HEK293 (cell line): ENCODE results near the gene C11orf98.

Source experiments
- CTCF ChIA-PET: fragments of 350-600 bp; formaldehyde crosslinking; extraction: SDS; loops from one replicate; lab custom pipeline; 2021; ENCODE audit warnings: antibody characterized with exemption; lab: Yijun Ruan, JAX
- POLR2A ChIA-PET: fragments of 300-600 bp; formaldehyde crosslinking; extraction: SDS; loops from one replicate; lab custom pipeline; 2020; ENCODE audit warnings: antibody characterized with exemption, inconsistent platforms; lab: Yijun Ruan, JAX
- H3K27ac ChIP-seq: fragments of 200-500 bp; sonication (Bioruptor generic); 2 replicates; pipeline ENCODE4 v1.5.1; 2014; ENCODE audit warnings: low read depth, low read length, control low read depth, inconsistent platforms; ENCODE audit errors: extremely low read depth
- H3K36me3 ChIP-seq, 2 experiments: fragments of 200-500 bp in 1 of 2; sonication (Bioruptor generic) in 1 of 2; 1 replicate in 1 of 2; 2 replicates in 1 of 2; pipeline ENCODE4 v1.5.1; 2014 to 2017; ENCODE audit warnings: inconsistent platforms in 2 of 2, low read length in 2 of 2; ENCODE audit not compliant: control insufficient read depth in 2 of 2, insufficient read depth in 1 of 2
- H3K4me1 ChIP-seq: fragments of 200-500 bp; sonication (Bioruptor generic); 2 replicates; pipeline ENCODE4 v1.5.1; 2014; ENCODE audit warnings: mild to moderate bottlenecking, low read length, inconsistent platforms; ENCODE audit not compliant: control insufficient read depth, insufficient read depth
- H3K4me3 ChIP-seq: 2 replicates; pipeline ENCODE4 v1.5.1; 2011; ENCODE audit warnings: low read depth, mild to moderate bottlenecking, control low read depth, low read length, moderate library complexity
- H3K9me3 ChIP-seq: fragments of 200-500 bp; sonication (Bioruptor generic); 2 replicates; pipeline ENCODE4 v1.5.1; 2014; ENCODE audit warnings: low read depth, low read length, inconsistent platforms; ENCODE audit not compliant: control insufficient read depth, insufficient read depth
- BCL11A ChIP-seq: fragments of 450-650 bp; formaldehyde crosslinking; IDR thresholded peaks from 2 replicates; pipeline ENCODE4 v1.5.1; 2016; ENCODE audit warnings: low read depth, missing biosample characterization, missing genetic modification characterization
- BCL6B ChIP-seq: fragments of 450-650 bp; formaldehyde crosslinking; IDR thresholded peaks from 2 replicates; pipeline ENCODE4 v1.5.1; 2017; ENCODE audit warnings: missing biosample characterization, missing genetic modification characterization
- CTCF ChIP-seq: fragments of 450-650 bp; formaldehyde crosslinking; IDR thresholded peaks from 2 replicates; pipeline ENCODE4 v1.5.1; 2016; ENCODE audit warnings: missing biosample characterization, missing genetic modification characterization
- GLIS1 ChIP-seq: fragments of 450-650 bp; formaldehyde crosslinking; IDR thresholded peaks from 2 replicates; pipeline ENCODE4 v1.5.1; 2016; ENCODE audit warnings: missing biosample characterization, missing genetic modification characterization
- PRDM10 ChIP-seq: fragments of 450-650 bp; formaldehyde crosslinking; IDR thresholded peaks from 2 replicates; pipeline ENCODE4 v1.5.1; 2016; ENCODE audit warnings: missing biosample characterization, missing genetic modification characterization
- ZBTB17 ChIP-seq: fragments of 450-650 bp; formaldehyde crosslinking; IDR thresholded peaks from 2 replicates; pipeline ENCODE4 v1.5.1; 2016; ENCODE audit warnings: missing biosample characterization, missing genetic modification characterization
- ZBTB21 ChIP-seq: fragments of 450-650 bp; formaldehyde crosslinking; IDR thresholded peaks from 2 replicates; pipeline ENCODE4 v1.5.1; 2017; ENCODE audit warnings: missing biosample characterization, missing genetic modification characterization
- ZNF121 ChIP-seq: fragments of 450-650 bp; formaldehyde crosslinking; IDR thresholded peaks from 2 replicates; pipeline ENCODE4 v1.5.1; 2016; ENCODE audit warnings: missing biosample characterization, missing genetic modification characterization
- ZNF2 ChIP-seq: fragments of 450-650 bp; formaldehyde crosslinking; IDR thresholded peaks from 2 replicates; pipeline ENCODE4 v1.5.1; 2016; ENCODE audit warnings: missing biosample characterization, missing genetic modification characterization
- ZNF292 ChIP-seq: fragments of 450-650 bp; formaldehyde crosslinking; IDR thresholded peaks from 2 replicates; pipeline ENCODE4 v1.5.1; 2016; ENCODE audit warnings: low read depth, missing biosample characterization, missing genetic modification characterization, borderline replicate concordance
- ZNF335 ChIP-seq: fragments of 450-650 bp; formaldehyde crosslinking; conservative IDR thresholded peaks from 2 replicates; pipeline ENCODE4 v1.5.1; 2016; ENCODE audit warnings: missing biosample characterization, missing genetic modification characterization
- ZNF555 ChIP-seq: fragments of 450-650 bp; formaldehyde crosslinking; conservative IDR thresholded peaks from 2 replicates; pipeline ENCODE4 v1.5.1; 2017; ENCODE audit warnings: missing biosample characterization, mild to moderate bottlenecking, missing genetic modification characterization, inconsistent platforms
- ZNF623 ChIP-seq: fragments of 450-650 bp; formaldehyde crosslinking; IDR thresholded peaks from 2 replicates; pipeline ENCODE4 v1.5.1; 2016; ENCODE audit warnings: missing biosample characterization, missing genetic modification characterization
- ZNF624 ChIP-seq: fragments of 450-650 bp; formaldehyde crosslinking; IDR thresholded peaks from 2 replicates; pipeline ENCODE4 v1.5.1; 2017; ENCODE audit warnings: missing biosample characterization, missing genetic modification characterization
- ZNF654 ChIP-seq: fragments of 450-650 bp; formaldehyde crosslinking; IDR thresholded peaks from 2 replicates; pipeline ENCODE4 v1.5.1; 2016; ENCODE audit warnings: low read depth, missing biosample characterization, missing genetic modification characterization
- ZNF658 ChIP-seq: fragments of 450-650 bp; formaldehyde crosslinking; IDR thresholded peaks from 2 replicates; pipeline ENCODE4; 2016; ENCODE audit warnings: missing biosample characterization, missing genetic modification characterization
- ZNF660 ChIP-seq: fragments of 450-650 bp; IDR thresholded peaks from 2 replicates; pipeline ENCODE4 v1.5.1; 2018; ENCODE audit warnings: missing biosample characterization, mild to moderate bottlenecking, missing genetic modification characterization
- ZNF704 ChIP-seq: fragments of 450-650 bp; formaldehyde crosslinking; IDR thresholded peaks from 2 replicates; pipeline ENCODE4 v1.5.1; 2016; ENCODE audit warnings: missing biosample characterization, missing genetic modification characterization
- ZXDB ChIP-seq: fragments of 450-650 bp; formaldehyde crosslinking; IDR thresholded peaks from 2 replicates; pipeline ENCODE4 v1.5.1; 2016; ENCODE audit warnings: missing biosample characterization, missing genetic modification characterization

Gene C11orf98

GRCh38 chr11:62680825-62681240 is 15.8 kb upstream of the C11orf98 start:
- H3K9me3 ChIP-seq = no peaks in the 10 kb centered on the region
- H3K36me3 ChIP-seq = peaks cover 0 to 20% of the 10 kb centered on the region in 2 experiments; a peak in 1 of 3 replicates
- no peak overlapping the region for H3K4me3 ChIP-seq
- TF ChIP-seq GLIS1 (tag by site-specific recombination) = no peak
- no peak for TF ChIP-seq ZNF623 (tag by site-specific recombination)
- 0 out of 2 replicates have a peak, but pooled peaks have one; percentile 33 for TF ChIP-seq BCL6B (tag by site-specific recombination)
- TF ChIP-seq ZNF121 (tag by site-specific recombination) = no peak
- TF ChIP-seq ZNF624 = no peak
- no peak for TF ChIP-seq ZNF555
- TF ChIP-seq ZBTB21 (tag by site-specific recombination) = no peak
- TF ChIP-seq ZNF292 (tag by site-specific recombination) = no peak
- TF ChIP-seq ZNF2 (tag by site-specific recombination) = no peak
- TF ChIP-seq ZXDB (tag by site-specific recombination) = no peak
- peak; percentile 30; the same call in 1 of the 2 replicates for TF ChIP-seq ZBTB17 (tag by site-specific recombination)
- TF ChIP-seq ZNF660 (tag by site-specific recombination) = no peak
- peak; percentile 28; the same call in 1 of the 2 replicates for TF ChIP-seq CTCF (tag by site-specific recombination)
- TF ChIP-seq ZNF335 = peak; percentile 5; the same call in 1 of the 2 replicates
- TF ChIP-seq ZNF704 (tag by site-specific recombination) = no peak
- TF ChIP-seq ZNF654 (tag by site-specific recombination) = peak; percentile 65
- TF ChIP-seq PRDM10 (tag by site-specific recombination) = no peak
- TF ChIP-seq BCL11A = no peak
- TF ChIP-seq ZNF658 (tag by site-specific recombination) = no peak
- H3K27ac ChIP-seq = 0 out of 2 replicates have a peak overlapping the region, but pooled peaks have one; percentile 13
- ChIA-PET CTCF (interaction anchor here (0.5 to 4.5 kb wide), 32 partner anchors 9 to 299 kb away, joined by 3 to 46 read pairs (median 3); partner anchors contain the start of genes LBHD1, LRRN4CL, TAF6L and UQCC3), POLR2A (interaction anchor here (0.6 to 3.5 kb wide), 15 partner anchors 8 to 256 kb away, joined by 3 to 24 read pairs (median 5); partner anchors contain the start of genes BSCL2, C11orf98, CSKMT and GANAB)
- H3K4me1 ChIP-seq = peaks cover 8% of the 10 kb centered on the region
